HEK293 (cell line): ENCODE results near the gene PACSIN3.

Experiments
- CTCF ChIA-PET: fragments of 350-600 bp; formaldehyde crosslinking; extraction: SDS; loops from one replicate; lab custom pipeline; 2021; ENCODE audit warnings: antibody characterized with exemption; lab: Yijun Ruan, JAX
- POLR2A ChIA-PET: fragments of 300-600 bp; formaldehyde crosslinking; extraction: SDS; loops from one replicate; lab custom pipeline; 2020; ENCODE audit warnings: antibody characterized with exemption, inconsistent platforms; lab: Yijun Ruan, JAX
- H3K27ac ChIP-seq: fragments of 200-500 bp; sonication (Bioruptor generic); 2 replicates; pipeline ENCODE4 v1.5.1; 2014; ENCODE audit warnings: low read depth, low read length, control low read depth, inconsistent platforms; ENCODE audit errors: extremely low read depth
- H3K36me3 ChIP-seq, 2 experiments: fragments of 200-500 bp in 1 of 2; sonication (Bioruptor generic) in 1 of 2; 1 replicate in 1 of 2; 2 replicates in 1 of 2; pipeline ENCODE4 v1.5.1; 2014 to 2017; ENCODE audit warnings: inconsistent platforms in 2 of 2, low read length in 2 of 2; ENCODE audit not compliant: control insufficient read depth in 2 of 2, insufficient read depth in 1 of 2
- H3K4me1 ChIP-seq: fragments of 200-500 bp; sonication (Bioruptor generic); 2 replicates; pipeline ENCODE4 v1.5.1; 2014; ENCODE audit warnings: mild to moderate bottlenecking, low read length, inconsistent platforms; ENCODE audit not compliant: control insufficient read depth, insufficient read depth
- H3K4me3 ChIP-seq: 2 replicates; pipeline ENCODE4 v1.5.1; 2011; ENCODE audit warnings: low read depth, mild to moderate bottlenecking, control low read depth, low read length, moderate library complexity
- H3K9me3 ChIP-seq: fragments of 200-500 bp; sonication (Bioruptor generic); 2 replicates; pipeline ENCODE4 v1.5.1; 2014; ENCODE audit warnings: low read depth, low read length, inconsistent platforms; ENCODE audit not compliant: control insufficient read depth, insufficient read depth
- GLIS1 ChIP-seq: fragments of 450-650 bp; formaldehyde crosslinking; IDR thresholded peaks from 2 replicates; pipeline ENCODE4 v1.5.1; 2016; ENCODE audit warnings: missing biosample characterization, missing genetic modification characterization
- KLF10 ChIP-seq: fragments of 450-650 bp; IDR thresholded peaks from 2 replicates; pipeline ENCODE4 v1.5.1; 2018; ENCODE audit warnings: missing biosample characterization, mild to moderate bottlenecking, missing genetic modification characterization
- KLF8 ChIP-seq: fragments of 450-650 bp; formaldehyde crosslinking; IDR thresholded peaks from 2 replicates; pipeline ENCODE4 v1.5.1; 2016; ENCODE audit warnings: missing biosample characterization, missing genetic modification characterization
- MZF1 ChIP-seq: fragments of 450-650 bp; formaldehyde crosslinking; IDR thresholded peaks from 2 replicates; pipeline ENCODE4 v1.5.1; 2017; ENCODE audit warnings: missing biosample characterization, missing genetic modification characterization, borderline replicate concordance
- ZNF174 ChIP-seq: fragments of 450-650 bp; formaldehyde crosslinking; IDR thresholded peaks from 2 replicates; pipeline ENCODE4 v1.5.0; 2017; ENCODE audit warnings: missing biosample characterization, mild to moderate bottlenecking, missing genetic modification characterization
- ZNF223 ChIP-seq: fragments of 450-650 bp; formaldehyde crosslinking; IDR thresholded peaks from 2 replicates; pipeline ENCODE4 v1.5.1; 2016; ENCODE audit warnings: missing biosample characterization, missing genetic modification characterization
- ZNF26 ChIP-seq: fragments of 450-650 bp; formaldehyde crosslinking; IDR thresholded peaks from 2 replicates; pipeline ENCODE4 v1.5.1; 2016; ENCODE audit warnings: missing biosample characterization, missing genetic modification characterization
- ZNF324 ChIP-seq: fragments of 450-650 bp; formaldehyde crosslinking; IDR thresholded peaks from 2 replicates; pipeline ENCODE4 v1.5.1; 2016; ENCODE audit warnings: missing biosample characterization, missing genetic modification characterization
- ZNF521 ChIP-seq: fragments of 450-650 bp; formaldehyde crosslinking; IDR thresholded peaks from 2 replicates; pipeline ENCODE4 v1.5.1; 2017; ENCODE audit warnings: missing biosample characterization, mild to moderate bottlenecking, missing genetic modification characterization
- ZNF549 ChIP-seq: fragments of 450-650 bp; IDR thresholded peaks from 2 replicates; pipeline ENCODE4 v1.5.1; 2018; ENCODE audit warnings: missing biosample characterization, missing genetic modification characterization, mild to moderate bottlenecking, inconsistent platforms, moderate library complexity
- ZNF624 ChIP-seq: fragments of 450-650 bp; formaldehyde crosslinking; IDR thresholded peaks from 2 replicates; pipeline ENCODE4 v1.5.1; 2017; ENCODE audit warnings: missing biosample characterization, missing genetic modification characterization
- ZNF677 ChIP-seq: fragments of 450-650 bp; IDR thresholded peaks from 2 replicates; pipeline ENCODE4 v1.5.0; 2018; ENCODE audit warnings: missing biosample characterization, mild to moderate bottlenecking, missing genetic modification characterization, moderate library complexity
- ZNF747 ChIP-seq: fragments of 450-650 bp; formaldehyde crosslinking; IDR thresholded peaks from 2 replicates; pipeline ENCODE4 v1.5.1; 2016; ENCODE audit warnings: missing biosample characterization, missing genetic modification characterization
- ZNF768 ChIP-seq: fragments of 450-650 bp; formaldehyde crosslinking; IDR thresholded peaks from 2 replicates; pipeline ENCODE4 v1.5.1; 2018; ENCODE audit warnings: missing biosample characterization, mild to moderate bottlenecking, missing genetic modification characterization
- ZSCAN30 ChIP-seq: fragments of 450-650 bp; IDR thresholded peaks from 2 replicates; pipeline ENCODE4 v1.5.1; 2018; ENCODE audit warnings: missing biosample characterization, mild to moderate bottlenecking, missing genetic modification characterization, moderate library complexity
- ZSCAN5A ChIP-seq: fragments of 450-650 bp; formaldehyde crosslinking; IDR thresholded peaks from 2 replicates; pipeline ENCODE4 v1.5.1; 2016; ENCODE audit warnings: missing biosample characterization, missing genetic modification characterization
- ZXDB ChIP-seq: fragments of 450-650 bp; formaldehyde crosslinking; IDR thresholded peaks from 2 replicates; pipeline ENCODE4 v1.5.1; 2016; ENCODE audit warnings: missing biosample characterization, missing genetic modification characterization
- TF ChIP-seq, protein P1 (sequence below): fragments of 450-650 bp; formaldehyde crosslinking; IDR thresholded peaks from 2 replicates; pipeline ENCODE4 v1.5.1; 2017; ENCODE audit warnings: missing biosample characterization, missing genetic modification characterization
- TF ChIP-seq, protein P2 (sequence below): fragments of 450-650 bp; formaldehyde crosslinking; IDR thresholded peaks from 2 replicates; pipeline ENCODE4 v1.5.1; 2016; ENCODE audit warnings: missing biosample characterization, missing genetic modification characterization
- TF ChIP-seq, protein P3 (sequence below): fragments of 450-650 bp; formaldehyde crosslinking; conservative IDR thresholded peaks from 2 replicates; pipeline ENCODE4 v1.5.1; 2016; ENCODE audit warnings: low read depth, missing biosample characterization, missing genetic modification characterization

Gene PACSIN3

GRCh38 chr11:47171061-47171838, 15.0 kb downstream of the PACSIN3 start:
- Histone ChIP-seq H3K4me3 (no peak overlapping the region), H3K9me3 (no peaks in the 10 kb centered on the region), H3K36me3 (peaks cover 16 to 91% of the 10 kb centered on the region in 2 experiments; a peak in 2 of 3 replicates), H3K27ac (no peak overlapping the region), H3K4me1 (no peaks in the 10 kb centered on the region)
- ChIA-PET CTCF (interaction anchor here (0.7 to 1.8 kb wide), 2 partner anchors 9 to 289 kb away, joined by 3 to 10 read pairs; no protein-coding TSS in a partner anchor), POLR2A (interaction anchor here (1.0 to 1.5 kb wide), 4 partner anchors 8 to 78 kb away, joined by 3 to 11 read pairs (median 3); partner anchors contain the start of gene ACP2)
- TF ChIP-seq, protein P1, sequence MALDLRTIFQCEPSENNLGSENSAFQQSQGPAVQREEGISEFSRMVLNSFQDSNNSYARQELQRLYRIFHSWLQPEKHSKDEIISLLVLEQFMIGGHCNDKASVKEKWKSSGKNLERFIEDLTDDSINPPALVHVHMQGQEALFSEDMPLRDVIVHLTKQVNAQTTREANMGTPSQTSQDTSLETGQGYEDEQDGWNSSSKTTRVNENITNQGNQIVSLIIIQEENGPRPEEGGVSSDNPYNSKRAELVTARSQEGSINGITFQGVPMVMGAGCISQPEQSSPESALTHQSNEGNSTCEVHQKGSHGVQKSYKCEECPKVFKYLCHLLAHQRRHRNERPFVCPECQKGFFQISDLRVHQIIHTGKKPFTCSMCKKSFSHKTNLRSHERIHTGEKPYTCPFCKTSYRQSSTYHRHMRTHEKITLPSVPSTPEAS (tag by site-specific recombination) = no peak
- TF ChIP-seq ZNF521 = no peak
- TF ChIP-seq KLF10 = no peak
- TF ChIP-seq ZNF174 (tag by site-specific recombination) = no peak
- TF ChIP-seq, all 188 proteins: peak for 0

DNA sequence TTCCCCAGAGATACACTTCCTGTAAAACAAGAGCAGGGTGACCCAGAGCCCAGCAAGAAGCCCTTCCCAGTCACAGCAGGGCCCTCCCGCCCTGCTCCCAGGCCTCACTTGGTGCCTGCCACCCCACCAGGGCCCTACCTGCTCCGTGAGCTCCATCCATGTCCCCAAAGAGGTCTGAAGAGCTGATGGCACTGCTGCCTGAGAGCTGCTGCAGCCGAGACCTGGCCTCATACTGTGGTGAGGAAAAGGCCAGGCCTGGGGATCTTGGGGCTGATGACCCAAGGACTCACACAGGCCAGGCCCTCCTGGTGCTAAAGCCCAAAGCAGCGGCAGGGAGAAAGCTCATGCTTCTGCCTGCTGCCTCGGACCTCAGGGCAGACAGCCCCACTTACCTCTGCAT, 19.9 kb downstream of the PACSIN3 start:
- Histone ChIP-seq H3K4me1 (no peaks in the 10 kb centered on the region), H3K27ac (no peak overlapping the region), H3K9me3 (no peaks in the 10 kb centered on the region)
- CTCF ChIA-PET = interaction anchor here (1.1 to 1.2 kb wide), 2 partner anchors 10 to 18 kb away, joined by 3 read pairs; no protein-coding TSS in a partner anchor
- TF ChIP-seq ZSCAN30 (tag by site-specific recombination) (no peak), ZNF324 (no peak)
- TF ChIP-seq, all 188 proteins: peak for 0
- Histone ChIP-seq H3K36me3 (peaks cover 16 to 95% of the 10 kb centered on the region in 2 experiments; a peak in 2 of 3 replicates), H3K4me3 (no peak overlapping the region)
- POLR2A ChIA-PET = no interaction called here

DNA sequence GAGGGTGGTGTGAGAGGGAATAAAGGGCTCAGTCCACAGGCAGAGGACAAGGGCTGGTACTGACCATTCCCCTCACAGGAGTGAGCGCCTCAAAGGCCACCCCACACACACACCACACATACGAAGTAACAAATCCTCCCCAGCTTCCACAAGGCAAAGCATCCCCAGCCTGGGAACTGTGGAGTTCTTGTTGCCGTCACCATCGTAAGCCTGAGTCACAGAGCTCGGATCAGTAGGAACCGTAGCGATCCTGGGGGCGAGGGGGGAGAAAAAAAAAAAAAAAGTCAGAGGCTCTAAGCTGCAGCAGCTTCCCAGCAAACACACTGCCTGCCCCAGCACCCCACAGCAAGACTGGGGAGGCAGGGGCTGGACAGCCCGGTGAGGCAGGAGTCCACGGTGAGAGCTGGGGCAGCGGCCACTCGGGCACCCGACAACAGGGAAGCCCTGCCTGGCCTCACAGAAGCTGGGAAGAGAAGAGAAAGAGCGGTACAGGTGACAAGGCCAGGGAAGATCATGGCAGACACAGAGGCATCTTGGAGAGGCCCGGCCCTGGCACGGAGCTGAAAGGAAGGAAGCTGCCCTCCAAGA, 20.9 kb downstream of the PACSIN3 start:
- Histone ChIP-seq H3K9me3 (no peaks in the 10 kb centered on the region), H3K4me3 (no peak overlapping the region)
- no peak for TF ChIP-seq ZNF549 (tag by site-specific recombination)
- TF ChIP-seq ZNF747 (tag by site-specific recombination) = no peak
- TF ChIP-seq, protein P2, sequence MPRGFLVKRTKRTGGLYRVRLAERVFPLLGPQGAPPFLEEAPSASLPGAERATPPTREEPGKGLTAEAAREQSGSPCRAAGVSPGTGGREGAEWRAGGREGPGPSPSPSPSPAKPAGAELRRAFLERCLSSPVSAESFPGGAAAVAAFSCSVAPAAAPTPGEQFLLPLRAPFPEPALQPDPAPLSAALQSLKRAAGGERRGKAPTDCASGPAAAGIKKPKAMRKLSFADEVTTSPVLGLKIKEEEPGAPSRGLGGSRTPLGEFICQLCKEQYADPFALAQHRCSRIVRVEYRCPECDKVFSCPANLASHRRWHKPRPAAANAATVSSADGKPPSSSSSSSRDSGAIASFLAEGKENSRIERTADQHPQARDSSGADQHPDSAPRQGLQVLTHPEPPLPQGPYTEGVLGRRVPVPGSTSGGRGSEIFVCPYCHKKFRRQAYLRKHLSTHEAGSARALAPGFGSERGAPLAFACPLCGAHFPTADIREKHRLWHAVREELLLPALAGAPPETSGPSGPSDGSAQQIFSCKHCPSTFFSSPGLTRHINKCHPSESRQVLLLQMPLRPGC = no peak
- no peak for TF ChIP-seq ZNF26 (tag by site-specific recombination)
- TF ChIP-seq, protein P3, sequence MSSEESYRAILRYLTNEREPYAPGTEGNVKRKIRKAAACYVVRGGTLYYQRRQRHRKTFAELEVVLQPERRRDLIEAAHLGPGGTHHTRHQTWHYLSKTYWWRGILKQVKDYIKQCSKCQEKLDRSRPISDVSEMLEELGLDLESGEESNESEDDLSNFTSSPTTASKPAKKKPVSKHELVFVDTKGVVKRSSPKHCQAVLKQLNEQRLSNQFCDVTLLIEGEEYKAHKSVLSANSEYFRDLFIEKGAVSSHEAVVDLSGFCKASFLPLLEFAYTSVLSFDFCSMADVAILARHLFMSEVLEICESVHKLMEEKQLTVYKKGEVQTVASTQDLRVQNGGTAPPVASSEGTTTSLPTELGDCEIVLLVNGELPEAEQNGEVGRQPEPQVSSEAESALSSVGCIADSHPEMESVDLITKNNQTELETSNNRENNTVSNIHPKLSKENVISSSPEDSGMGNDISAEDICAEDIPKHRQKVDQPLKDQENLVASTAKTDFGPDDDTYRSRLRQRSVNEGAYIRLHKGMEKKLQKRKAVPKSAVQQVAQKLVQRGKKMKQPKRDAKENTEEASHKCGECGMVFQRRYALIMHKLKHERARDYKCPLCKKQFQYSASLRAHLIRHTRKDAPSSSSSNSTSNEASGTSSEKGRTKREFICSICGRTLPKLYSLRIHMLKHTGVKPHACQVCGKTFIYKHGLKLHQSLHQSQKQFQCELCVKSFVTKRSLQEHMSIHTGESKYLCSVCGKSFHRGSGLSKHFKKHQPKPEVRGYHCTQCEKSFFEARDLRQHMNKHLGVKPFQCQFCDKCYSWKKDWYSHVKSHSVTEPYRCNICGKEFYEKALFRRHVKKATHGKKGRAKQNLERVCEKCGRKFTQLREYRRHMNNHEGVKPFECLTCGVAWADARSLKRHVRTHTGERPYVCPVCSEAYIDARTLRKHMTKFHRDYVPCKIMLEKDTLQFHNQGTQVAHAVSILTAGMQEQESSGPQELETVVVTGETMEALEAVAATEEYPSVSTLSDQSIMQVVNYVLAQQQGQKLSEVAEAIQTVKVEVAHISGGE (tag by site-specific recombination) = no peak
- no peak for TF ChIP-seq ZNF768 (tag by site-specific recombination)
- no peak for TF ChIP-seq ZSCAN5A
- TF ChIP-seq ZNF223 (tag by site-specific recombination) = no peak
- no peak for TF ChIP-seq GLIS1 (tag by site-specific recombination)
- no peak for TF ChIP-seq MZF1 (tag by site-specific recombination)
- no peak for TF ChIP-seq ZNF677 (tag by site-specific recombination)
- TF ChIP-seq KLF8 (tag by site-specific recombination) = no peak
- TF ChIP-seq ZNF624 (tag by site-specific recombination) = no peak
- no peak for TF ChIP-seq ZXDB (tag by site-specific recombination)
- TF ChIP-seq, all 188 proteins: peak for 0
- POLR2A ChIA-PET = interaction anchor here (0.5 kb wide), 1 partner anchor 592 kb away, joined by 4 read pairs; no protein-coding TSS in a partner anchor
- CTCF ChIA-PET = interaction anchor here (0.9 kb wide), 1 partner anchor 272 kb away, joined by 3 read pairs; no protein-coding TSS in a partner anchor
- no peak overlapping the region for H3K27ac ChIP-seq
- no peaks in the 10 kb centered on the region for H3K4me1 ChIP-seq
- H3K36me3 ChIP-seq = peaks cover 12 to 88% of the 10 kb centered on the region in 2 experiments; a peak in 2 of 3 replicates
